Right lobe of liver (tissue), 4 donors: Measurements from ENCODE around the gene PBX4.

Source experiments
- CTCF ChIP-seq, 4 donors: fragments of 200-600 bp in 3 of 4; fragments of 450-650 bp in 1 of 4; IDR thresholded peaks; one replicate each; pipeline versions ENCODE4 v1.5.1 to v1.8.0; 2016 to 2022; ENCODE audit warnings: antibody characterized with exemption in 4 of 4, mild to moderate bottlenecking in 2 of 4
- POLR2A ChIP-seq: fragments of 450-650 bp; IDR thresholded peaks from one replicate; pipeline ENCODE4 v1.6.1; 2017; ENCODE audit warnings: antibody characterized with exemption, mild to moderate bottlenecking
- donor health status: DM: no; HTN: no; CAD: no.
- donor health status: DM: no; HTN: no; CAD: no.
- donor health status: DM: no; HTN: yes; CAD: no.

DNA sequence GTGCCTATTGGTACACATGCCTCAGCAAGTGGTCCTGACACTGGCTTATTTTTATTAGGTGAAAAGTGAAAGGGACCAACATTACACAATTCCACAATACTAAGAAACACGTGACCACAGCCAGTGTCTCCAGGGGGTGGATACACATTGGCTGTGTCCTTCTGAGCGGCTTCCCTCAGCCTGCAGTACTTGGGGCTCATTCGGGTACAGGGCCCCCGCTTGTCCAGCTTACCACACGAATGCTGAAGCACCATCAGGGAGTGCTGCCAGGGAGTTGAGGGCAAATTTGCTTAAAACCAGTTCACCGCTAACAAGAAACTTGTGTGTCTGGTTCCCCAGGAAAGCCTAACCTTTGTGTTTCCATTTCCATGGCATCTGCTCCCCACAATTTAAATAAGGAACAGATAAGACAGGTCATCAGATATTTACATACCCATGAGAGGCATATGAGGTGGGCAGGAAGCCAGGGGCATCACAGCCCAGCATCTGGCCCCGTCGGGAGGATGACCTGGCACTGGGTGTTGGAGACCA, 23.3 kb downstream of the PBX4 start:
- no peak for TF ChIP-seq CTCF (IDR thresholded peaks at IDR 0.05)
- TF ChIP-seq POLR2A, result no peak
